ENCODE measurements around the gene GREM2.

The GREM2 gene

GRCh38 chr1:240492832-240493440 is 119.0 kb downstream of the GREM2 start:
- H3K27me3 ChIP-seq (ENCODE audit: control insufficient read depth, insufficient read depth, low read length, poor library complexity, severe bottlenecking), result no peaks in the 10 kb centered on the region
- no peak overlapping the region for H3K4me3 ChIP-seq (ENCODE audit: insufficient read depth, low read depth, low read length)
- H3K27ac ChIP-seq (ENCODE audit: insufficient read depth, low read depth, low read length, poor library complexity, severe bottlenecking), result no peak overlapping the region
- WGBS, 2 experiments, result 94 to 95% methylated on average over 52 of the region's 52 CpGs
- H3K9me3 ChIP-seq (ENCODE audit: control insufficient read depth, low read length), result no peaks in the 10 kb centered on the region
- H3K4me1 ChIP-seq (ENCODE audit: control insufficient read depth, insufficient read depth, low read length), result no peaks in the 10 kb centered on the region
- no peaks in the 10 kb centered on the region for H3K36me3 ChIP-seq (ENCODE audit: control insufficient read depth, insufficient read depth, low read length)

GRCh38 chr1:240491796-240492195 is 120.2 kb downstream of the GREM2 start:
- Histone ChIP-seq H3K27ac (ENCODE audit: insufficient read depth, low read depth, low read length, poor library complexity, severe bottlenecking) (no peak overlapping the region), H3K9me3 (ENCODE audit: control insufficient read depth, low read length) (no peaks in the 10 kb centered on the region), H3K36me3 (ENCODE audit: control insufficient read depth, insufficient read depth, low read length) (no peaks in the 10 kb centered on the region), H3K4me3 (ENCODE audit: insufficient read depth, low read depth, low read length) (no peak overlapping the region), H3K27me3 (ENCODE audit: control insufficient read depth, insufficient read depth, low read length, poor library complexity, severe bottlenecking) (no peaks in the 10 kb centered on the region), H3K4me1 (ENCODE audit: control insufficient read depth, insufficient read depth, low read length) (no peaks in the 10 kb centered on the region)
- 86 to 91% methylated on average over 5 of the region's 7 CpGs for WGBS, 2 experiments

- no peak overlapping the region for H3K27ac ChIP-seq (ENCODE audit: insufficient read depth, low read depth, low read length, poor library complexity, severe bottlenecking)
- no peak overlapping the region for H3K4me3 ChIP-seq (ENCODE audit: insufficient read depth, low read depth, low read length)
- H3K36me3 ChIP-seq (ENCODE audit: control insufficient read depth, insufficient read depth, low read length), result no peaks in the 10 kb centered on the region
- no peaks in the 10 kb centered on the region for H3K27me3 ChIP-seq (ENCODE audit: control insufficient read depth, insufficient read depth, low read length, poor library complexity, severe bottlenecking)
- 68 to 72% methylated on average over 5 of the region's 5 CpGs for WGBS, 2 experiments
- H3K9me3 ChIP-seq (ENCODE audit: control insufficient read depth, low read length), result no peaks in the 10 kb centered on the region
- H3K4me1 ChIP-seq (ENCODE audit: control insufficient read depth, insufficient read depth, low read length), result no peaks in the 10 kb centered on the region
Observed at GRCh38 chr1:240491156-240491555, 120.8 kb downstream of the GREM2 start.

GRCh38 chr1:240487493-240487892 is 124.5 kb downstream of the GREM2 start:
- H3K27me3 ChIP-seq (ENCODE audit: control insufficient read depth, insufficient read depth, low read length, poor library complexity, severe bottlenecking), result no peaks in the 10 kb centered on the region
- no peak overlapping the region for H3K27ac ChIP-seq (ENCODE audit: insufficient read depth, low read depth, low read length, poor library complexity, severe bottlenecking)
- 92 to 95% methylated on average over 3 of the region's 3 CpGs for WGBS, 2 experiments
- no peak overlapping the region for H3K4me3 ChIP-seq (ENCODE audit: insufficient read depth, low read depth, low read length)
- H3K4me1 ChIP-seq (ENCODE audit: control insufficient read depth, insufficient read depth, low read length), result no peaks in the 10 kb centered on the region
- H3K9me3 ChIP-seq (ENCODE audit: control insufficient read depth, low read length), result no peaks in the 10 kb centered on the region
- no peaks in the 10 kb centered on the region for H3K36me3 ChIP-seq (ENCODE audit: control insufficient read depth, insufficient read depth, low read length)

- Histone ChIP-seq H3K9me3 (ENCODE audit: control insufficient read depth, low read length) (no peaks in the 10 kb centered on the region), H3K27me3 (ENCODE audit: control insufficient read depth, insufficient read depth, low read length, poor library complexity, severe bottlenecking) (no peaks in the 10 kb centered on the region), H3K36me3 (ENCODE audit: control insufficient read depth, insufficient read depth, low read length) (no peaks in the 10 kb centered on the region), H3K27ac (ENCODE audit: insufficient read depth, low read depth, low read length, poor library complexity, severe bottlenecking) (no peak overlapping the region), H3K4me1 (ENCODE audit: control insufficient read depth, insufficient read depth, low read length) (no peaks in the 10 kb centered on the region), H3K4me3 (ENCODE audit: insufficient read depth, low read depth, low read length) (no peak overlapping the region)
- 93 to 94% methylated on average over 6 of the region's 6 CpGs for WGBS, 2 experiments
Observed at GRCh38 chr1:240486611-240487010, 125.3 kb downstream of the GREM2 start.

GRCh38 chr1:240484804-240485443 is 127.0 kb downstream of the GREM2 start:
- no peaks in the 10 kb centered on the region for H3K27me3 ChIP-seq (ENCODE audit: control insufficient read depth, insufficient read depth, low read length, poor library complexity, severe bottlenecking)
- no peaks in the 10 kb centered on the region for H3K4me1 ChIP-seq (ENCODE audit: control insufficient read depth, insufficient read depth, low read length)
- no peaks in the 10 kb centered on the region for H3K36me3 ChIP-seq (ENCODE audit: control insufficient read depth, insufficient read depth, low read length)
- H3K9me3 ChIP-seq (ENCODE audit: control insufficient read depth, low read length), result no peaks in the 10 kb centered on the region
- WGBS, 2 experiments, result 92 to 93% methylated on average over 6 of the region's 6 CpGs
- no peak overlapping the region for H3K27ac ChIP-seq (ENCODE audit: insufficient read depth, low read depth, low read length, poor library complexity, severe bottlenecking)
- no peak overlapping the region for H3K4me3 ChIP-seq (ENCODE audit: insufficient read depth, low read depth, low read length)

- Histone ChIP-seq H3K9me3 (ENCODE audit: control insufficient read depth, low read length) (no peaks in the 10 kb centered on the region), H3K4me1 (ENCODE audit: control insufficient read depth, insufficient read depth, low read length) (no peaks in the 10 kb centered on the region), H3K36me3 (ENCODE audit: control insufficient read depth, insufficient read depth, low read length) (no peaks in the 10 kb centered on the region), H3K27me3 (ENCODE audit: control insufficient read depth, insufficient read depth, low read length, poor library complexity, severe bottlenecking) (no peaks in the 10 kb centered on the region), H3K4me3 (ENCODE audit: insufficient read depth, low read depth, low read length) (no peak overlapping the region), H3K27ac (ENCODE audit: insufficient read depth, low read depth, low read length, poor library complexity, severe bottlenecking) (no peak overlapping the region)
- WGBS, 2 experiments, result 95 to 97% methylated on average over 3 to 5 of the region's 6 CpGs
Observed at GRCh38 chr1:240478536-240478935, 133.4 kb downstream of the GREM2 start.

GRCh38 chr1:240475832-240476231 is 136.1 kb downstream of the GREM2 start:
- H3K27me3 ChIP-seq (ENCODE audit: control insufficient read depth, insufficient read depth, low read length, poor library complexity, severe bottlenecking), result no peaks in the 10 kb centered on the region
- H3K36me3 ChIP-seq (ENCODE audit: control insufficient read depth, insufficient read depth, low read length), result no peaks in the 10 kb centered on the region
- WGBS, 2 experiments, result 91 to 97% methylated on average over 4 of the region's 4 CpGs
- no peak overlapping the region for H3K27ac ChIP-seq (ENCODE audit: insufficient read depth, low read depth, low read length, poor library complexity, severe bottlenecking)
- no peaks in the 10 kb centered on the region for H3K4me1 ChIP-seq (ENCODE audit: control insufficient read depth, insufficient read depth, low read length)
- H3K9me3 ChIP-seq (ENCODE audit: control insufficient read depth, low read length), result no peaks in the 10 kb centered on the region
- no peak overlapping the region for H3K4me3 ChIP-seq (ENCODE audit: insufficient read depth, low read depth, low read length)

GRCh38 chr1:240474133-240474614 is 137.8 kb downstream of the GREM2 start:
- H3K4me1 ChIP-seq (ENCODE audit: control insufficient read depth, insufficient read depth, low read length), result no peaks in the 10 kb centered on the region
- no peaks in the 10 kb centered on the region for H3K9me3 ChIP-seq (ENCODE audit: control insufficient read depth, low read length)
- H3K27me3 ChIP-seq (ENCODE audit: control insufficient read depth, insufficient read depth, low read length, poor library complexity, severe bottlenecking), result no peaks in the 10 kb centered on the region
- H3K4me3 ChIP-seq (ENCODE audit: insufficient read depth, low read depth, low read length), result no peak overlapping the region
- H3K36me3 ChIP-seq (ENCODE audit: control insufficient read depth, insufficient read depth, low read length), result no peaks in the 10 kb centered on the region
- no peak overlapping the region for H3K27ac ChIP-seq (ENCODE audit: insufficient read depth, low read depth, low read length, poor library complexity, severe bottlenecking)
- WGBS, 2 experiments, result 91 to 92% methylated on average over 3 to 4 of the region's 5 CpGs

- Histone ChIP-seq H3K4me3 (ENCODE audit: insufficient read depth, low read depth, low read length) (no peak overlapping the region), H3K9me3 (ENCODE audit: control insufficient read depth, low read length) (no peaks in the 10 kb centered on the region), H3K4me1 (ENCODE audit: control insufficient read depth, insufficient read depth, low read length) (no peaks in the 10 kb centered on the region), H3K27me3 (ENCODE audit: control insufficient read depth, insufficient read depth, low read length, poor library complexity, severe bottlenecking) (no peaks in the 10 kb centered on the region), H3K27ac (ENCODE audit: insufficient read depth, low read depth, low read length, poor library complexity, severe bottlenecking) (no peak overlapping the region), H3K36me3 (ENCODE audit: control insufficient read depth, insufficient read depth, low read length) (no peaks in the 10 kb centered on the region)
- WGBS, 2 experiments, result 91 to 97% methylated on average over 7 of the region's 7 CpGs
Observed at GRCh38 chr1:240468656-240469055, 143.3 kb downstream of the GREM2 start.
